IMR-90 (cell line): Measurements from ENCODE around the gene CATSPERZ. TPM values are rescaled to one million over a fixed set of nuclear protein-coding genes. Genes with fewer than 3 reads are reported as not detected.

Source experiments
- CHD1 ChIP-seq: IDR thresholded peaks from 2 replicates; pipeline ENCODE4 v1.6.1; 2012; ENCODE audit warnings: low read depth, low read length, improper control_type of control experiment
- MXI1 ChIP-seq: IDR thresholded peaks from 2 replicates; pipeline ENCODE4 v1.6.1; 2012; ENCODE audit warnings: low read depth, mild to moderate bottlenecking, low read length, moderate library complexity, borderline replicate concordance
- NFE2L2 ChIP-seq: fragments of 150-350 bp; IDR thresholded peaks from 2 replicates; pipeline ENCODE4 v1.6.1; 2016; ENCODE audit warnings: low read depth, mild to moderate bottlenecking, low read length
- polyA plus RNA-seq, 3 experiments: library from polyadenylated mRNA; depleted of rRNA; stranded (reverse); fragments of >200 nt; gene quantifications; 2 replicates each; pipeline ENCODE4 v1.2.3, GENCODE V29; 2012; ENCODE audit warnings: low replicate concordance in 1 of 3
- total RNA-seq: library from RNA; depleted of rRNA; stranded (reverse); fragments of >200 nt; gene quantifications from 2 replicates; pipeline ENCODE4 v1.2.3, GENCODE V29; 2012

Gene CATSPERZ
- total and polyA plus RNA-seq, 2 of the 4 experiments (the other 2 are of a cell fraction): not detected

- TF ChIP-seq NFE2L2 (no peak), CHD1 (no peak), MXI1 (no peak)
These were observed 31.9 kb upstream of the CATSPERZ start (continued) for GRCh38 chr11:64268025-64268892.
